Retinal pigment epithelial cell (primary cell): ENCODE measurements around the gene ZNF606.
A peak's percentile ranks its signal among the peaks of the same experiment; 100 is the strongest.

Source experiments
- DNase-seq: peaks from one replicate; pipeline ENCODE4 v3.0.0-alpha.2; 2010; ENCODE audit warnings: low read depth
- H3K4me3 ChIP-seq: 2 replicates; pipeline ENCODE4 v1.5.1; 2011; ENCODE audit warnings: mild to moderate bottlenecking, low read length, control low read depth, moderate library complexity
- CTCF ChIP-seq: conservative IDR thresholded peaks from 2 replicates; pipeline ENCODE4 v1.5.1; 2011; ENCODE audit warnings: low read depth, low read length, control low read depth, inconsistent platforms

Gene ZNF606

GRCh38 chr19:58002384-58003173, at the start of gene ZNF606:
TSS of gene ZNF606 (minus strand) at chr19:58002820. CDS start at chr19:58001319, 1,501 bp downstream.
- DNase-seq, result peak; percentile 54
- TF ChIP-seq CTCF, result no peak
- H3K4me3 ChIP-seq, result peak within 1 kb of the TSS; percentile 76

- no peak overlapping the region for H3K4me3 ChIP-seq
- no peak for TF ChIP-seq CTCF
Observed at GRCh38 chr19:58052256-58052655, 49.6 kb upstream of the ZNF606 start.

GRCh38 chr19:58047672-58048071, 45.1 kb upstream of the ZNF606 start:
- H3K4me3 ChIP-seq, result no peak overlapping the region
- TF ChIP-seq CTCF, result no peak
- no peak for DNase-seq

More at GRCh38 chr19:58052256-58052655, 49.6 kb upstream of the ZNF606 start:
- DNase-seq, result no peak

- no peak overlapping the region for H3K4me3 ChIP-seq
- no peak for DNase-seq
- no peak for TF ChIP-seq CTCF
Observed at GRCh38 chr19:58046856-58047255, 44.2 kb upstream of the ZNF606 start.

- H3K4me3 ChIP-seq, result no peak overlapping the region
- DNase-seq, result no peak
- no peak for TF ChIP-seq CTCF
Observed at GRCh38 chr19:58045411-58046050, 42.9 kb upstream of the ZNF606 start.

- no peak for TF ChIP-seq CTCF
- DNase-seq, result no peak
- H3K4me3 ChIP-seq, result no peak overlapping the region
Observed at GRCh38 chr19:58044886-58045285, 42.3 kb upstream of the ZNF606 start.

- DNase-seq, result no peak
- TF ChIP-seq CTCF, result no peak
- no peak overlapping the region for H3K4me3 ChIP-seq
Observed at GRCh38 chr19:58044391-58044790, 41.8 kb upstream of the ZNF606 start.
